IMR-90 (cell line): ENCODE data around the gene ADAMTS18. TPM values are rescaled to one million over a fixed set of nuclear protein-coding genes. Genes with fewer than 3 reads are reported as not detected.

Source experiments
- ATAC-seq: fragments of 200-7000 bp; cut with Tn5 transposase; 2 replicates; pipeline ENCODE4 v1.9.1; 2020; ENCODE audit warnings: low read depth, mild to moderate bottlenecking, moderate library complexity
- BruUV-seq: library from RNA; stranded (reverse); fragments of 400-500 nt; replicated peaks from 2 replicates; lab custom pipeline; 2021; lab: Mats Ljungman, UMichigan
- CTCF ChIA-PET: fragments of 300-600 bp; formaldehyde crosslinking; extraction: SDS; loops from one replicate; lab custom pipeline; 2021; ENCODE audit warnings: antibody characterized with exemption; lab: Yijun Ruan, JAX
- POLR2A ChIA-PET: fragments of 300-600 bp; sonication (Branson Sonifier 250); formaldehyde crosslinking; loops from one replicate; lab custom pipeline; 2022; ENCODE audit warnings: antibody characterized with exemption; ENCODE audit not compliant: unreplicated experiment; lab: Charles Lee
- DNase-seq: peaks from one replicate; pipeline ENCODE4 v3.0.0; 2013
- H2AFZ ChIP-seq: replicated peaks from 2 replicates; pipeline ENCODE3; 2013; ENCODE audit warnings: low read length, mild to moderate bottlenecking; ENCODE audit not compliant: poor library complexity
- H2AK5ac ChIP-seq: 2 replicates; pipeline ENCODE4 v1.6.1; 2013; ENCODE audit warnings: low read depth, low read length, inconsistent platforms
- H2AK9ac ChIP-seq: replicated peaks from 2 replicates; pipeline ENCODE3; 2013; ENCODE audit warnings: mild to moderate bottlenecking, low read depth, low read length, moderate library complexity; ENCODE audit not compliant: poor library complexity
- H2BK120ac ChIP-seq: 2 replicates; pipeline ENCODE4 v1.6.1; 2013; ENCODE audit warnings: low read depth, low read length, inconsistent platforms
- H2BK15ac ChIP-seq: 3 replicates; pipeline ENCODE4 v1.6.1; 2013; ENCODE audit warnings: low read depth, low read length, inconsistent platforms
- H2BK20ac ChIP-seq: 2 replicates; pipeline ENCODE4 v1.6.1; 2013; ENCODE audit warnings: low read depth, mild to moderate bottlenecking, inconsistent platforms, low read length, moderate library complexity
- H2BK5ac ChIP-seq: 2 replicates; pipeline ENCODE4 v1.6.1; 2013; ENCODE audit warnings: mild to moderate bottlenecking, low read depth, low read length, inconsistent platforms; ENCODE audit not compliant: poor library complexity, severe bottlenecking
- H3K14ac ChIP-seq: replicated peaks from 2 replicates; pipeline ENCODE4 v1.6.1; 2013; ENCODE audit warnings: low read depth, low read length, inconsistent platforms
- H3K18ac ChIP-seq: 2 replicates; pipeline ENCODE4 v1.6.1; 2013; ENCODE audit warnings: low read depth, low read length, control low read depth
- H3K23ac ChIP-seq: 2 replicates; pipeline ENCODE4 v1.6.1; 2013; ENCODE audit warnings: low read depth, low read length, inconsistent platforms
- H3K27ac ChIP-seq: 2 replicates; pipeline ENCODE4 v1.5.1; 2013; ENCODE audit warnings: mild to moderate bottlenecking, control low read depth, low read length; ENCODE audit not compliant: insufficient read depth
- H3K27me3 ChIP-seq: 2 replicates; pipeline ENCODE4 v1.6.1; 2013; ENCODE audit warnings: low read length; ENCODE audit not compliant: control insufficient read depth, insufficient read depth
- H3K36me3 ChIP-seq: 2 replicates; pipeline ENCODE4 v1.6.1; 2013; ENCODE audit warnings: low read length, mixed read lengths; ENCODE audit not compliant: control insufficient read depth, insufficient read depth
- H3K4ac ChIP-seq: 2 replicates; pipeline ENCODE4 v1.6.1; 2013; ENCODE audit warnings: low read depth, low read length, inconsistent platforms
- H3K4me1 ChIP-seq: 2 replicates; pipeline ENCODE4 v1.6.1; 2013; ENCODE audit warnings: low read length, mixed read lengths; ENCODE audit not compliant: control insufficient read depth, insufficient read depth
- H3K4me2 ChIP-seq: 2 replicates; pipeline ENCODE4 v1.6.1; 2013; ENCODE audit warnings: low read depth, mild to moderate bottlenecking, control low read depth, low read length, moderate library complexity
- H3K4me3 ChIP-seq: 2 replicates; pipeline ENCODE4 v1.5.1; 2013; ENCODE audit warnings: low read depth, mild to moderate bottlenecking, control low read depth, low read length, moderate library complexity; ENCODE audit not compliant: insufficient read depth
- H3K56ac ChIP-seq: 2 replicates; pipeline ENCODE4 v1.6.1; 2013; ENCODE audit warnings: low read length, inconsistent platforms; ENCODE audit not compliant: insufficient read depth; ENCODE audit errors: extremely low read depth
- H3K79me1 ChIP-seq, 2 experiments: 2 replicates each; pipeline ENCODE4 v1.6.1; 2013; ENCODE audit warnings: low read length in 2 of 2, inconsistent platforms in 1 of 2, low read depth in 1 of 2
- H3K9ac ChIP-seq: 2 replicates; pipeline ENCODE4 v1.6.1; 2013; ENCODE audit warnings: low read depth, low read length, control low read depth
- H3K9me1 ChIP-seq: 2 replicates; pipeline ENCODE4 v1.6.1; 2013; ENCODE audit warnings: low read length, inconsistent platforms; ENCODE audit not compliant: insufficient read depth
- H3K9me3 ChIP-seq: 2 replicates; pipeline ENCODE4 v1.6.1; 2013; ENCODE audit warnings: low read length; ENCODE audit not compliant: control insufficient read depth, insufficient read depth
- H4K20me1 ChIP-seq: 2 replicates; pipeline ENCODE4 v1.6.1; 2013; ENCODE audit warnings: low read length, inconsistent platforms; ENCODE audit not compliant: insufficient read depth
- H4K5ac ChIP-seq: 2 replicates; pipeline ENCODE4 v1.6.1; 2013; ENCODE audit warnings: mild to moderate bottlenecking, low read depth, low read length, control low read depth
- H4K8ac ChIP-seq, 2 experiments: 2 replicates each; pipeline ENCODE4 v1.6.1; 2013; ENCODE audit warnings: low read depth in 2 of 2, low read length in 2 of 2, control low read depth in 1 of 2, inconsistent platforms in 1 of 2
- H4K91ac ChIP-seq: 2 replicates; pipeline ENCODE4 v1.6.1; 2013; ENCODE audit warnings: low read depth, low read length, inconsistent platforms; ENCODE audit not compliant: insufficient read depth
- BHLHE40 ChIP-seq: fragments of 150-350 bp; IDR thresholded peaks from 2 replicates; pipeline ENCODE4 v1.6.1; 2016; ENCODE audit warnings: mild to moderate bottlenecking, low read depth, low read length
- CHD1 ChIP-seq: IDR thresholded peaks from 2 replicates; pipeline ENCODE4 v1.6.1; 2012; ENCODE audit warnings: low read depth, low read length, improper control_type of control experiment
- FOS ChIP-seq: fragments of 150-350 bp; IDR thresholded peaks from 2 replicates; pipeline ENCODE4 v1.6.1; 2016; ENCODE audit warnings: low read depth, low read length
- MAFK ChIP-seq: IDR thresholded peaks from 2 replicates; pipeline ENCODE4 v1.6.1; 2012; ENCODE audit warnings: low read depth, low read length, improper control_type of control experiment
- MXI1 ChIP-seq: IDR thresholded peaks from 2 replicates; pipeline ENCODE4 v1.6.1; 2012; ENCODE audit warnings: low read depth, mild to moderate bottlenecking, low read length, moderate library complexity, borderline replicate concordance
- NFE2L2 ChIP-seq: fragments of 150-350 bp; IDR thresholded peaks from 2 replicates; pipeline ENCODE4 v1.6.1; 2016; ENCODE audit warnings: low read depth, mild to moderate bottlenecking, low read length
- POLR2A ChIP-seq: IDR thresholded peaks from 2 replicates; pipeline ENCODE4 v1.6.1; 2012; ENCODE audit warnings: mild to moderate bottlenecking, low read depth, low read length
- RCOR1 ChIP-seq: IDR thresholded peaks from 2 replicates; pipeline ENCODE4 v1.6.1; 2012; ENCODE audit warnings: mild to moderate bottlenecking, low read length, improper control_type of control experiment; ENCODE audit not compliant: insufficient replicate concordance
- RFX5 ChIP-seq: IDR thresholded peaks from 2 replicates; pipeline ENCODE4 v1.8.0; 2012; ENCODE audit warnings: low read depth, mild to moderate bottlenecking, low read length, moderate library complexity
- WGBS, 2 experiments: methylation state at CpG; one replicate each; pipeline versions ENCODE4 v1.1.5 to v1.1.7; 2013; ENCODE audit warnings: missing lambda C conversion rate in 2 of 2; ENCODE audit not compliant: insufficient read length in 1 of 2; ENCODE audit errors: extremely low coverage in 2 of 2; 5-methylcytosine and 5-hydroxymethylcytosine counted together
- dilution Hi-C: fragments of 300-500 bp; cut with HindIII; formaldehyde crosslinking; loops from one replicate; pipeline ENCODE4 v1.14.3; 2018; ENCODE audit warnings: low sequenced_read_pairs; ENCODE audit not compliant: unreplicated experiment
- in situ Hi-C: fragments of 300-500 bp; cut with MboI; formaldehyde crosslinking; loops from 3 replicates; pipeline ENCODE4 v1.14.3; 2019; ENCODE audit warnings: low sequenced_read_pairs, inconsistent platforms, mixed read lengths
- intact Hi-C: fragments of 100-400 bp; cut with micrococcal nuclease; formaldehyde crosslinking; loops from 2 replicates; pipeline ENCODE4 v1.10.0; 2022
- polyA plus RNA-seq, 3 experiments: library from polyadenylated mRNA; depleted of rRNA; stranded (reverse); fragments of >200 nt; gene quantifications; 2 replicates each; pipeline ENCODE4 v1.2.3, GENCODE V29; 2012; ENCODE audit warnings: low replicate concordance in 1 of 3
- total RNA-seq: library from RNA; depleted of rRNA; stranded (reverse); fragments of >200 nt; gene quantifications from 2 replicates; pipeline ENCODE4 v1.2.3, GENCODE V29; 2012
- TF ChIP-seq, protein P1 (sequence below): conservative IDR thresholded peaks from 2 replicates; pipeline ENCODE4 v1.5.1; 2012; ENCODE audit warnings: mild to moderate bottlenecking, low read depth, low read length, improper control_type of control experiment
- TF ChIP-seq, protein P2 (sequence below): fragments of 150-350 bp; IDR thresholded peaks from 2 replicates; pipeline ENCODE4 v1.6.1; 2017; ENCODE audit warnings: mild to moderate bottlenecking, antibody characterized with exemption, low read length, low read depth

ADAMTS18 gene
- total and polyA plus RNA-seq, 2 of the 4 experiments (the other 2 are of a cell fraction) = not detected

DNA sequence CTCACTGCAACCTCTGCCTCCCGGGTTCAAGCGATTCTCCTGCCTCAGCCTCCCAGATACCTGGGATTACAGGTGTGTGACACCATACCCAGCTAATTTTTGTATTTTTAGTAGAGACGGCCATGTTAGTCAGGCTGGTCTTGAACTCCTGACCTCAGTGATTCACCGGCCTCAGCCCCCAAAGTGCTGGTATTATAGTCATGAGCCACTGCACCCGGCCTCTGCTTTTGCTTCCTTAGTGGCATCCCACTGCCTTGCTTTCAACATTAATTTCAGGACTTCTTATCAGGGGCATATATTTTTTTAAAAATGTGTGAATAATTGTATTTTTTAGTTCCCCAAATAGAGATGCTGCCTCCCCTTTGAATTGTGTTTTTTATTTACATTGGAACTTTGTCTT is 136.8 kb downstream of the ADAMTS18 start:
- ChIA-PET POLR2A (no interaction called here), CTCF (no interaction called here)
- BruUV-seq = no TSS peak
- no peak overlapping the region for H4K5ac ChIP-seq
- H3K36me3 ChIP-seq = no peaks in the 10 kb centered on the region
- no peak overlapping the region for H3K56ac ChIP-seq
- no peaks in the 10 kb centered on the region for H3K27me3 ChIP-seq
- no peak overlapping the region for H4K8ac ChIP-seq
- H2AFZ ChIP-seq = no peak overlapping the region
- no peak overlapping the region for H2BK15ac ChIP-seq
- no peak overlapping the region for H3K9ac ChIP-seq
- no peak overlapping the region for H2BK5ac ChIP-seq
- H3K14ac ChIP-seq = no peak overlapping the region
- H4K91ac ChIP-seq = no peak overlapping the region; the same call in 1 of the 2 replicates
- H2BK120ac ChIP-seq = no peak overlapping the region
- no peak overlapping the region for H3K4me2 ChIP-seq
- H2AK5ac ChIP-seq = no peak overlapping the region
- no peak overlapping the region for H3K4ac ChIP-seq
- WGBS, 2 experiments = no CpG with 5 or more reads among the region's 5 CpGs
- DNase-seq (no peak), ATAC-seq (no peak)
- H3K9me3 ChIP-seq = no peaks in the 10 kb centered on the region
- H3K4me3 ChIP-seq = no peak overlapping the region
- no peak overlapping the region for H2BK20ac ChIP-seq
- H3K23ac ChIP-seq = no peak overlapping the region
- dilution Hi-C loops = no loop called here
- H3K4me1 ChIP-seq = peaks cover 2% of the 10 kb centered on the region
- H3K27ac ChIP-seq = no peak overlapping the region
- TF ChIP-seq CHD1 (no peak), BHLHE40 (no peak), MXI1 (no peak), FOS (no peak), MAFK (no peak), POLR2A (no peak), NFE2L2 (no peak), RCOR1 (no peak), RFX5 (no peak)
- TF ChIP-seq, protein P1, sequence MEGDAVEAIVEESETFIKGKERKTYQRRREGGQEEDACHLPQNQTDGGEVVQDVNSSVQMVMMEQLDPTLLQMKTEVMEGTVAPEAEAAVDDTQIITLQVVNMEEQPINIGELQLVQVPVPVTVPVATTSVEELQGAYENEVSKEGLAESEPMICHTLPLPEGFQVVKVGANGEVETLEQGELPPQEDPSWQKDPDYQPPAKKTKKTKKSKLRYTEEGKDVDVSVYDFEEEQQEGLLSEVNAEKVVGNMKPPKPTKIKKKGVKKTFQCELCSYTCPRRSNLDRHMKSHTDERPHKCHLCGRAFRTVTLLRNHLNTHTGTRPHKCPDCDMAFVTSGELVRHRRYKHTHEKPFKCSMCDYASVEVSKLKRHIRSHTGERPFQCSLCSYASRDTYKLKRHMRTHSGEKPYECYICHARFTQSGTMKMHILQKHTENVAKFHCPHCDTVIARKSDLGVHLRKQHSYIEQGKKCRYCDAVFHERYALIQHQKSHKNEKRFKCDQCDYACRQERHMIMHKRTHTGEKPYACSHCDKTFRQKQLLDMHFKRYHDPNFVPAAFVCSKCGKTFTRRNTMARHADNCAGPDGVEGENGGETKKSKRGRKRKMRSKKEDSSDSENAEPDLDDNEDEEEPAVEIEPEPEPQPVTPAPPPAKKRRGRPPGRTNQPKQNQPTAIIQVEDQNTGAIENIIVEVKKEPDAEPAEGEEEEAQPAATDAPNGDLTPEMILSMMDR = no peak
- TF ChIP-seq, protein P2, sequence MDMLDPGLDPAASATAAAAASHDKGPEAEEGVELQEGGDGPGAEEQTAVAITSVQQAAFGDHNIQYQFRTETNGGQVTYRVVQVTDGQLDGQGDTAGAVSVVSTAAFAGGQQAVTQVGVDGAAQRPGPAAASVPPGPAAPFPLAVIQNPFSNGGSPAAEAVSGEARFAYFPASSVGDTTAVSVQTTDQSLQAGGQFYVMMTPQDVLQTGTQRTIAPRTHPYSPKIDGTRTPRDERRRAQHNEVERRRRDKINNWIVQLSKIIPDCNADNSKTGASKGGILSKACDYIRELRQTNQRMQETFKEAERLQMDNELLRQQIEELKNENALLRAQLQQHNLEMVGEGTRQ = no peak
- no peaks in the 10 kb centered on the region for H3K79me1 ChIP-seq
- in situ Hi-C loops = no loop called here
- no peaks in the 10 kb centered on the region for H4K20me1 ChIP-seq
- H3K9me1 ChIP-seq = 0 out of 2 replicates have a peak, but pooled peaks cover 3% of the 10 kb centered on the region
- H2AK9ac ChIP-seq = no peak overlapping the region
- no peak overlapping the region for H3K18ac ChIP-seq
- intact Hi-C loops = no loop called here
